ENCODE measurements around the gene FBRS.

DNA sequence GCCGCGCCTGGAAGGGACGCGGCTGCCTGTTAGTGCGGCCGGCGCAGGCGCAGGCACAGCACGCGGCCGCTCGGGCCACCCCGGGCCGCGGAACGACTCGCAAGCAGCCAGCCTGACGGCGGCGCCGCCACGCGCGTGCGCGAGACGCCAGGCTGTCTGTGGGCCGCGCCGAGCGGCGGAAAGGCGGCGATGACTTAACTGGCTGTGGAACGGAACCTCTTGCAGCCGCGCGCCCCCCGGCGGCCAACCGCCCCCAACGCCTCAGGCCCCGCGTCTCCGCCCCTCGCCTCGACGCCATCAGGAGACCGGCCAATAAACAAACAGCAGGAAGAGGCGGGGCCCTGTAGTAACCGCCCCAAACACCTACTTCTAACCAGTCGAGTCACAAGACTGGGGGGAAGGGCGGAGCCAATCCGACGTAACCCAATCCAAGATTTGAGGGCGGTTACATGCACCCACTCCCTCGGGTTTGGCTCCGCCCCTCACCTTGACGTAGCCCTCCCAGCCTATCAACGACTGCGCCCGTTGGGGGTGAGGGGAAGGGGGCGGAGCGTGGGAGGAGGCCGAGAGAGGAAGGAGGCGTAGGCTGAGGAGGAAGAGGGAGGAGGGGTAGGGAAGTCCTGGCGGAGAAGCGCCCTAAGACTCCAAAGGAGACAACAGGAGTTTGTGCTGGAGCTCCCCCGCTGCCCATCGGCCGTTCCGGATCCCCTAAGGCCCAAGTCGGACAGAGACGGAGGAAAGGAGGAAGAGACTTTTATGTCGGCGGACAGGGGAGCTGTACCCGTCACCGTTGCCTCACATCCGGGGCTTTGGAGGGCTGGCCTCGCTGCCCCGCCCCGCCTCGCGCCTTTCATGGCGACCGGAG lies at the start of gene FBRS:
- TF ChIP-seq RAD21 (IDR thresholded peaks at IDR 0.05; ENCODE audit: low read length), result peak; percentile 68
- no peak for TF ChIP-seq TEAD4 (IDR thresholded peaks at IDR 0.05; ENCODE audit: borderline replicate concordance, insufficient read depth)
- TF ChIP-seq, protein P1, sequence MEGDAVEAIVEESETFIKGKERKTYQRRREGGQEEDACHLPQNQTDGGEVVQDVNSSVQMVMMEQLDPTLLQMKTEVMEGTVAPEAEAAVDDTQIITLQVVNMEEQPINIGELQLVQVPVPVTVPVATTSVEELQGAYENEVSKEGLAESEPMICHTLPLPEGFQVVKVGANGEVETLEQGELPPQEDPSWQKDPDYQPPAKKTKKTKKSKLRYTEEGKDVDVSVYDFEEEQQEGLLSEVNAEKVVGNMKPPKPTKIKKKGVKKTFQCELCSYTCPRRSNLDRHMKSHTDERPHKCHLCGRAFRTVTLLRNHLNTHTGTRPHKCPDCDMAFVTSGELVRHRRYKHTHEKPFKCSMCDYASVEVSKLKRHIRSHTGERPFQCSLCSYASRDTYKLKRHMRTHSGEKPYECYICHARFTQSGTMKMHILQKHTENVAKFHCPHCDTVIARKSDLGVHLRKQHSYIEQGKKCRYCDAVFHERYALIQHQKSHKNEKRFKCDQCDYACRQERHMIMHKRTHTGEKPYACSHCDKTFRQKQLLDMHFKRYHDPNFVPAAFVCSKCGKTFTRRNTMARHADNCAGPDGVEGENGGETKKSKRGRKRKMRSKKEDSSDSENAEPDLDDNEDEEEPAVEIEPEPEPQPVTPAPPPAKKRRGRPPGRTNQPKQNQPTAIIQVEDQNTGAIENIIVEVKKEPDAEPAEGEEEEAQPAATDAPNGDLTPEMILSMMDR (IDR thresholded peaks at IDR 0.05), result peak; percentile 81
- TF ChIP-seq POLR2AphosphoS5 (IDR thresholded peaks at IDR 0.05; ENCODE audit: low read depth, low read length), result peak; percentile 65; the same call in 1 of the 2 replicates
- TF ChIP-seq RXRA (IDR thresholded peaks at IDR 0.05; ENCODE audit: borderline replicate concordance, low read depth), result no peak
- no peak for TF ChIP-seq FOXM1 (IDR thresholded peaks at IDR 0.05; ENCODE audit: low read depth)
- TF ChIP-seq MXI1 (IDR thresholded peaks at IDR 0.05; ENCODE audit: low read depth, low read length), result peak; percentile 96
- TF ChIP-seq RCOR1 (IDR thresholded peaks at IDR 0.05; ENCODE audit: low read length), result no peak
- TF ChIP-seq SIN3A (IDR thresholded peaks at IDR 0.05; ENCODE audit: borderline replicate concordance, low read depth, low read length), result peak; percentile 20; the same call in 1 of the 2 replicates

Measured in SK-N-SH (cell line).